Measurements from ENCODE around the gene TOM1L1.

The TOM1L1 gene

DNA sequence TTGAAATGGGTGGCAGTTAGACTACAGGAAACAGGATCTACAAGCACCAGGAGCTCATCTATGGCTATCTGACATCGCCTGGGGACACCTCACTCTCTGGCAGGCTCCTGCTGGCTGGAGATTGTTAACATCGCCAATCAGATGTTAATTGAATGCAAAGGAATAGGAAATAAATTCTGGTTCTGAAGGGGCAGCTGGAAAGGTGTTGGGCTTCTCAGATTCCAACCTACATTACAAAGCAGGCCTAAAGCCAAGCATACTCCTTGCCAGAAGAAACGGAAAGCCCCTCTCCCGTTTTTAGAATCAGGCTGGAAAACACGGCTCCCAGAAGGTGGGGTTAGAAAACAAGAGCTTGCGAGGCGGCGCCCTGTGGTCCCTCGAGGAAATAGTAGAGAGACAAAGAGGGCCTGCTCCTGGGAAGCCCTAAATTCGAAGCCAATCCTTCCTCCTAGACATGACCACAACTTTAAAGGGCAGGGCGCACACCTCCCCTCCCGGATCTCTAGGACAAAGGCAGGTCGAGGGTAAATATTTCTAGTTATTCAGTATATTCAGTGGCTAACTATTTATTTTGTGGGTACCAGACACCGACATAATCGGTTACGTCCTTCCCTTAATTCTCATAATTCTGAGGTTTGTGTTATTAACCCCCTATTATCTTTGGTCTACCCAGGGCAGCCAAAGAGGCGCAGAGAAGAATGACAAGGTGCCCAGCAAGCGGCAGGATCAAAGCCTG lies 763 bp upstream of the TOM1L1 start:
- TF ChIP-seq, protein P1, sequence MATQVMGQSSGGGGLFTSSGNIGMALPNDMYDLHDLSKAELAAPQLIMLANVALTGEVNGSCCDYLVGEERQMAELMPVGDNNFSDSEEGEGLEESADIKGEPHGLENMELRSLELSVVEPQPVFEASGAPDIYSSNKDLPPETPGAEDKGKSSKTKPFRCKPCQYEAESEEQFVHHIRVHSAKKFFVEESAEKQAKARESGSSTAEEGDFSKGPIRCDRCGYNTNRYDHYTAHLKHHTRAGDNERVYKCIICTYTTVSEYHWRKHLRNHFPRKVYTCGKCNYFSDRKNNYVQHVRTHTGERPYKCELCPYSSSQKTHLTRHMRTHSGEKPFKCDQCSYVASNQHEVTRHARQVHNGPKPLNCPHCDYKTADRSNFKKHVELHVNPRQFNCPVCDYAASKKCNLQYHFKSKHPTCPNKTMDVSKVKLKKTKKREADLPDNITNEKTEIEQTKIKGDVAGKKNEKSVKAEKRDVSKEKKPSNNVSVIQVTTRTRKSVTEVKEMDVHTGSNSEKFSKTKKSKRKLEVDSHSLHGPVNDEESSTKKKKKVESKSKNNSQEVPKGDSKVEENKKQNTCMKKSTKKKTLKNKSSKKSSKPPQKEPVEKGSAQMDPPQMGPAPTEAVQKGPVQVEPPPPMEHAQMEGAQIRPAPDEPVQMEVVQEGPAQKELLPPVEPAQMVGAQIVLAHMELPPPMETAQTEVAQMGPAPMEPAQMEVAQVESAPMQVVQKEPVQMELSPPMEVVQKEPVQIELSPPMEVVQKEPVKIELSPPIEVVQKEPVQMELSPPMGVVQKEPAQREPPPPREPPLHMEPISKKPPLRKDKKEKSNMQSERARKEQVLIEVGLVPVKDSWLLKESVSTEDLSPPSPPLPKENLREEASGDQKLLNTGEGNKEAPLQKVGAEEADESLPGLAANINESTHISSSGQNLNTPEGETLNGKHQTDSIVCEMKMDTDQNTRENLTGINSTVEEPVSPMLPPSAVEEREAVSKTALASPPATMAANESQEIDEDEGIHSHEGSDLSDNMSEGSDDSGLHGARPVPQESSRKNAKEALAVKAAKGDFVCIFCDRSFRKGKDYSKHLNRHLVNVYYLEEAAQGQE (IDR thresholded peaks at IDR 0.05; ENCODE audit: low read depth) = no peak

DNA sequence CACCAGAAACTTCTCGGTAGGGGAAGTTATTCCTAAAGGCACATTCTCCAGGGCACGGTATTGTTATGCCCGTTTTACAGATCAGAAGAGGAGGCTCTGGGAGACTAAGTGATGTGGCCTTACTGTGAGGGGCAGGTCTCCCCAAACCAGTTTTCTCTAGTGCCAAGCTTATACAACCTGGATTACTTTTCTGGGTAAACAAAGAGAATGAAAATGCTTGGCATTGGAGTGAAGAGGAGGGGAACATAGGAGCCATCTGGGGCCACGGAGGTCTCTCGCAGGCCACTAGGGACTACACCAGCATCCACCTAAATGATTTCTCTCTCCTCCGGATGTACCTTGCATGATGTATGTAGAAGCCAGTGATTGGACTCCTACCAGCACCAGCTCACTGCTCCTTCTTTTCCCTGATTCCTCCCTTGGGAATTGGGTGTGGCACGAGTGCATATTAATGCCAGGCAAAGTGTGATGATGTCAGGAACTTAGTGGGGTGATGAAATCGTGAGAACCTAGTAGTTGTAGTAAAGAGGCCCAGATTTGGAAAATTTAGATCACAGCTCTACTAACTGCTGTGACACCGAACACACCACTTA lies 674 bp downstream of the TOM1L1 start:
- TF ChIP-seq NFIC (IDR thresholded peaks at IDR 0.05) = no peak
- no peak for TF ChIP-seq TAF1 (IDR thresholded peaks at IDR 0.05; ENCODE audit: low read depth)
- TF ChIP-seq, protein P2, sequence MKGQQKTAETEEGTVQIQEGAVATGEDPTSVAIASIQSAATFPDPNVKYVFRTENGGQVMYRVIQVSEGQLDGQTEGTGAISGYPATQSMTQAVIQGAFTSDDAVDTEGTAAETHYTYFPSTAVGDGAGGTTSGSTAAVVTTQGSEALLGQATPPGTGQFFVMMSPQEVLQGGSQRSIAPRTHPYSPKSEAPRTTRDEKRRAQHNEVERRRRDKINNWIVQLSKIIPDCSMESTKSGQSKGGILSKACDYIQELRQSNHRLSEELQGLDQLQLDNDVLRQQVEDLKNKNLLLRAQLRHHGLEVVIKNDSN (IDR thresholded peaks at IDR 0.05) = no peak
- TF ChIP-seq, protein P3, sequence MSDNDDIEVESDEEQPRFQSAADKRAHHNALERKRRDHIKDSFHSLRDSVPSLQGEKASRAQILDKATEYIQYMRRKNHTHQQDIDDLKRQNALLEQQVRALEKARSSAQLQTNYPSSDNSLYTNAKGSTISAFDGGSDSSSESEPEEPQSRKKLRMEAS (IDR thresholded peaks at IDR 0.05) = no peak
- TF ChIP-seq CEBPB (IDR thresholded peaks at IDR 0.05) = no peak
- TF ChIP-seq EP300 (IDR thresholded peaks at IDR 0.05; ENCODE audit: borderline replicate concordance) = no peak
- TF ChIP-seq, protein P1 (IDR thresholded peaks at IDR 0.05; ENCODE audit: low read depth) = no peak
- TF ChIP-seq TCF12 (IDR thresholded peaks at IDR 0.05; ENCODE audit: low read depth) = no peak
- no peak for TF ChIP-seq RAD21 (IDR thresholded peaks at IDR 0.05; ENCODE audit: low read depth)
- no peak for TF ChIP-seq ZBTB7A (IDR thresholded peaks at IDR 0.05; ENCODE audit: low read depth)
- no peak for TF ChIP-seq CREB1 (IDR thresholded peaks at IDR 0.05; ENCODE audit: low read depth)
- TF ChIP-seq EGR1 (IDR thresholded peaks at IDR 0.05) = no peak

DNA sequence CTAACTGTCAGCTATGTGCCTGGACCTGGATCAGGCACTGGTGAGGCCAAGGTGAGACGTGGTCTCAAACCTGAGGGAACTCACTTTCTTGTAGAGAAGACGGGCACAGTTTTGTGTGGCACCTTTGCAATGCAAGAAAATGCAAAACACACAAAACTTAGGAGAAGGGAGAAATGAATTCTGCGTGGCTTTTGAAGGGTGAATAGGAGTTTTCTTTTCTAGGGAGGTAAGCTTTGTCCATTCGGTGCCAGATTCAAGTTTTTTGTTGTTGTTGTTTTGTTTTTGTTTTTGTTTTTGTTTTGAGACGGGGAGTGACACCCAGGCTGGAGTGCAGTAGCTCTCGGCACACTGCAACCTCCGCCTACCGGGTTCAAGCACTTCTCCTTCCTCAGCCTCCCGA lies 1.4 kb downstream of the TOM1L1 start:
- TF ChIP-seq RAD21 (IDR thresholded peaks at IDR 0.05; ENCODE audit: low read depth) (no peak), ZBTB7A (IDR thresholded peaks at IDR 0.05; ENCODE audit: low read depth) (no peak), FOXM1 (IDR thresholded peaks at IDR 0.05; ENCODE audit: borderline replicate concordance, low read depth) (no peak), CREB1 (IDR thresholded peaks at IDR 0.05; ENCODE audit: low read depth) (no peak), NFIC (IDR thresholded peaks at IDR 0.05) (no peak), TEAD4 (IDR thresholded peaks at IDR 0.05) (no peak), TAF1 (IDR thresholded peaks at IDR 0.05; ENCODE audit: low read depth) (no peak), YY1 (IDR thresholded peaks at IDR 0.05; ENCODE audit: low read depth) (no peak), CEBPB (IDR thresholded peaks at IDR 0.05) (no peak), EP300 (IDR thresholded peaks at IDR 0.05; ENCODE audit: borderline replicate concordance) (no peak), TCF12 (IDR thresholded peaks at IDR 0.05; ENCODE audit: low read depth) (no peak), EGR1 (IDR thresholded peaks at IDR 0.05) (no peak)
- TF ChIP-seq, protein P1 (IDR thresholded peaks at IDR 0.05; ENCODE audit: low read depth) = no peak
- TF ChIP-seq, protein P3 (IDR thresholded peaks at IDR 0.05) = no peak
- TF ChIP-seq, protein P2 (IDR thresholded peaks at IDR 0.05) = no peak

DNA sequence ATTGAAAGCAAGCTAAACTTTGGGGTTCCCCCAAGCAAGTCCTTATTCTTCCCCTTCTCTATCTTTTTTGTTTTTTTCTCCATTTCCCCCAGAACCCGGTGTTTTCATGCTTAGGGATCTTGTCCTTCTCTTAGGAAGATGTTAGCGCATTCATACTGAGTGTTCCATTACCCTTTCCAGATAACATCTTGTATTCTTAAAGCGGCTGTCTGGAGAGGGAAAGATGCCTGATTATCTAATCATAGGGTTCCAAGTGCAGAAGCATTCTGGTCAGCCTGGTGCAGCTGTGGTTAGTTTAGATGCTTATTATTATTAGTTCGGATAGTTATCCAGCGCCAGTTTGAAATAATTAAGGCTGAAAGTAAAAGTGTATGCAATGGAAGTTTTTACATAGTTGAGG lies 2.0 kb downstream of the TOM1L1 start:
- no peak for TF ChIP-seq FOXM1 (IDR thresholded peaks at IDR 0.05; ENCODE audit: borderline replicate concordance, low read depth)
- TF ChIP-seq TCF12 (IDR thresholded peaks at IDR 0.05; ENCODE audit: low read depth) = no peak
- TF ChIP-seq CREB1 (IDR thresholded peaks at IDR 0.05; ENCODE audit: low read depth) = no peak
- no peak for TF ChIP-seq CEBPB (IDR thresholded peaks at IDR 0.05)
- TF ChIP-seq RAD21 (IDR thresholded peaks at IDR 0.05; ENCODE audit: low read depth) = no peak
- no peak for TF ChIP-seq TAF1 (IDR thresholded peaks at IDR 0.05; ENCODE audit: low read depth)
- TF ChIP-seq, protein P3 (IDR thresholded peaks at IDR 0.05) = no peak
- no peak for TF ChIP-seq TEAD4 (IDR thresholded peaks at IDR 0.05)
- no peak for TF ChIP-seq EGR1 (IDR thresholded peaks at IDR 0.05)
- TF ChIP-seq, protein P1 (IDR thresholded peaks at IDR 0.05; ENCODE audit: low read depth) = no peak
- no peak for TF ChIP-seq YY1 (IDR thresholded peaks at IDR 0.05; ENCODE audit: low read depth)
- TF ChIP-seq, protein P2 (IDR thresholded peaks at IDR 0.05) = no peak
